Suprapubic skin (tissue), 3 donors: ENCODE results near the gene C1QTNF8.

Experiments
- EP300 ChIP-seq: sonication (generic); formaldehyde crosslinking; IDR thresholded peaks from one replicate; pipeline ENCODE4 v1.6.1; 2017; ENCODE audit warnings: antibody characterized with exemption
- POLR2A ChIP-seq, 2 donors: fragments of 450-650 bp; IDR thresholded peaks; one replicate each; pipeline ENCODE4 v1.6.1; 2017; ENCODE audit warnings: antibody characterized with exemption in 2 of 2, mild to moderate bottlenecking in 2 of 2, moderate library complexity in 2 of 2
- TF ChIP-seq, protein P1 (sequence below), 2 donors: fragments of 200-600 bp in 1 of 2; fragments of 450-650 bp in 1 of 2; sonication (generic) in 1 of 2; IDR thresholded peaks; one replicate each; pipeline ENCODE4 v1.5.1; 2016 to 2019; ENCODE audit warnings: antibody characterized with exemption in 2 of 2, mild to moderate bottlenecking in 1 of 2, moderate library complexity in 1 of 2

DNA sequence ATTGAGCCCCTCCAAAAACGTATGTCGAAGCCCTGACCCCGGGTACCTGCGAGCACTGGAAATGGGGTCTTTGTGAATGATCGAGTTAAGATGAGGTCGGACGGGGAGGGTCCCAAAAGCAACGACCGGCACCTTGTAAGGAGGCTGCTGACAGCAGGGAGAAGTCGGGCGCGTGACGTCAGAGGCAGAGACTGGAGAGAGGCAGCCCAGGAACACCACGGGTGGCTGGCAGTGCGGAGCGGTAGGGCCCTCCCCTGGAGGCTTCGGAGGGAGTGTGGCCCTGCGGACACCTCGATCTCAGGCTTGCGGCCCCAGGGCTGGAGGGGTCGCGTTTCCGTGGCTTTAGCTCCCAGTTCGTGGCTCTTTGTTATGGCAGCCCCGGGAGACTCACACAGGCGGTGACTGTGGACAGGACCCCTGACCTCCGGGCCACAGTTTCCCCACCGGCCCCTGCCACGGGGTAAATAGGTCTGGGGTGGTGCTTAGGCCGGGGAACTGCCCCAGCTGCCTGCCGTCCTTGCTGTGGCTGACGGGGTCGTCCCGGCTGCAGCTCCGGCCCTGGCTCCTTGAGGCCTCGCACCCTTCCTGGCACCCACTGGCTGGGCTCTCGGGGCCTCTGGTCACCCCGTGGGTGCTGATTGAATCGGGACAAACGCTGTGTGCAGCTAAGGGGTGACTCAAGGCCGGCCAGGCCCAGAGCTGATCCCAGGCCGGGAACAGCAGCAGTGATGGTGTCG lies 34.1 kb downstream of the C1QTNF8 start:
- no peak for TF ChIP-seq POLR2A (IDR thresholded peaks at IDR 0.05)
- TF ChIP-seq, protein P1, sequence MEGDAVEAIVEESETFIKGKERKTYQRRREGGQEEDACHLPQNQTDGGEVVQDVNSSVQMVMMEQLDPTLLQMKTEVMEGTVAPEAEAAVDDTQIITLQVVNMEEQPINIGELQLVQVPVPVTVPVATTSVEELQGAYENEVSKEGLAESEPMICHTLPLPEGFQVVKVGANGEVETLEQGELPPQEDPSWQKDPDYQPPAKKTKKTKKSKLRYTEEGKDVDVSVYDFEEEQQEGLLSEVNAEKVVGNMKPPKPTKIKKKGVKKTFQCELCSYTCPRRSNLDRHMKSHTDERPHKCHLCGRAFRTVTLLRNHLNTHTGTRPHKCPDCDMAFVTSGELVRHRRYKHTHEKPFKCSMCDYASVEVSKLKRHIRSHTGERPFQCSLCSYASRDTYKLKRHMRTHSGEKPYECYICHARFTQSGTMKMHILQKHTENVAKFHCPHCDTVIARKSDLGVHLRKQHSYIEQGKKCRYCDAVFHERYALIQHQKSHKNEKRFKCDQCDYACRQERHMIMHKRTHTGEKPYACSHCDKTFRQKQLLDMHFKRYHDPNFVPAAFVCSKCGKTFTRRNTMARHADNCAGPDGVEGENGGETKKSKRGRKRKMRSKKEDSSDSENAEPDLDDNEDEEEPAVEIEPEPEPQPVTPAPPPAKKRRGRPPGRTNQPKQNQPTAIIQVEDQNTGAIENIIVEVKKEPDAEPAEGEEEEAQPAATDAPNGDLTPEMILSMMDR (IDR thresholded peaks at IDR 0.05): no peak
- TF ChIP-seq EP300: no peak
